Psoas muscle (tissue), 8 donors: ENCODE measurements around the gene ZBTB8OS. TPM values are rescaled to one million over a fixed set of nuclear protein-coding genes. Genes with fewer than 3 reads are reported as not detected.

Experiments
- ATAC-seq, 4 donors: fragments of 200-7000 bp; cut with Tn5 transposase; one replicate each; pipeline ENCODE4 v1.9.1; 2020; ENCODE audit warnings: moderate library complexity in 3 of 4, mild to moderate bottlenecking in 2 of 4
- DNase-seq, 2 donors: peaks; one replicate each; pipeline ENCODE4 v3.0.0-alpha.2; 2020
- H3K27ac ChIP-seq: fragments of 200-600 bp; one replicate; pipeline ENCODE4 v1.8.0; 2022
- H3K27me3 ChIP-seq, 3 donors: fragments of 200-600 bp in 1 of 3; one replicate each; pipeline versions ENCODE4 v1.6.1 to v1.8.0; 2013 to 2022; ENCODE audit warnings: low read length in 2 of 3, mild to moderate bottlenecking in 2 of 3, moderate library complexity in 1 of 3; ENCODE audit not compliant: insufficient read depth in 3 of 3
- H3K36me3 ChIP-seq, 2 donors: fragments of 200-600 bp in 1 of 2; one replicate each; pipeline versions ENCODE4 v1.6.1 to v1.8.0; 2013 to 2022; ENCODE audit warnings: low read depth in 1 of 2, mild to moderate bottlenecking in 1 of 2, moderate library complexity in 1 of 2; ENCODE audit not compliant: insufficient read depth in 1 of 2
- H3K4me1 ChIP-seq: fragments of 200-600 bp; one replicate; pipeline ENCODE4 v1.8.0; 2022
- H3K4me3 ChIP-seq: fragments of 200-600 bp; one replicate; pipeline ENCODE4 v1.8.0; 2022; ENCODE audit warnings: mild to moderate bottlenecking
- H3K9me3 ChIP-seq: fragments of 200-600 bp; one replicate; pipeline ENCODE4 v1.8.0; 2022
- WGBS, 3 donors: extraction: QIAGEN DNeasy Blood & Tissue Kit; methylation state at CpG; one replicate each; pipeline versions ENCODE4 v1.1.6 to v1.1.7; 2013; 5-methylcytosine and 5-hydroxymethylcytosine counted together
- intact Hi-C, 2 donors: fragments of 100-400 bp; cut with DNase I; formaldehyde crosslinking; loops; one replicate each; pipeline versions ENCODE4 v1.11.0 to v1.14.2; 2022
- polyA plus RNA-seq, 3 donors: library from polyadenylated mRNA; stranded (reverse); fragments of 200-250 nt; gene quantifications; one replicate each; pipeline ENCODE4 v1.2.3, GENCODE V29; 2013
- total RNA-seq, 4 donors: library from RNA; stranded (reverse); fragmentation: NEBNext Ultra II Directional in 2 of 4; extraction: Animal tissue kit (Norgen Biotek cat#: 25700) in 2 of 4; gene quantifications; one replicate each; pipeline versions ENCODE4 v1.2.1 to v1.2.4, GENCODE V29; 2021 to 2023
- TF ChIP-seq, protein P1 (sequence below): fragments of 200-600 bp; IDR thresholded peaks from one replicate; pipeline ENCODE4 v1.8.0; 2022; ENCODE audit warnings: antibody characterized with exemption
- donor health status: healthy with polysubstance abuse.
- donor health status: DM: no; HTN: no; CAD: no; lungs with moderate emphysema.
- donor health status: Bipolar disorder and iron deficiency.
- donor health status: healthy.
- donor health status: DM: yes; HTN: yes; CAD: no.
- donor health status: DM: no; HTN: no; CAD: no.
- donor health status: DM: no; HTN: no; CAD: no.
- donor health status: DM: yes; HTN: yes; CAD: no.

ZBTB8OS gene
- total and polyA plus RNA-seq, 7 donors: 25.3 to 76.4 (median 38.5) TPM

DNA sequence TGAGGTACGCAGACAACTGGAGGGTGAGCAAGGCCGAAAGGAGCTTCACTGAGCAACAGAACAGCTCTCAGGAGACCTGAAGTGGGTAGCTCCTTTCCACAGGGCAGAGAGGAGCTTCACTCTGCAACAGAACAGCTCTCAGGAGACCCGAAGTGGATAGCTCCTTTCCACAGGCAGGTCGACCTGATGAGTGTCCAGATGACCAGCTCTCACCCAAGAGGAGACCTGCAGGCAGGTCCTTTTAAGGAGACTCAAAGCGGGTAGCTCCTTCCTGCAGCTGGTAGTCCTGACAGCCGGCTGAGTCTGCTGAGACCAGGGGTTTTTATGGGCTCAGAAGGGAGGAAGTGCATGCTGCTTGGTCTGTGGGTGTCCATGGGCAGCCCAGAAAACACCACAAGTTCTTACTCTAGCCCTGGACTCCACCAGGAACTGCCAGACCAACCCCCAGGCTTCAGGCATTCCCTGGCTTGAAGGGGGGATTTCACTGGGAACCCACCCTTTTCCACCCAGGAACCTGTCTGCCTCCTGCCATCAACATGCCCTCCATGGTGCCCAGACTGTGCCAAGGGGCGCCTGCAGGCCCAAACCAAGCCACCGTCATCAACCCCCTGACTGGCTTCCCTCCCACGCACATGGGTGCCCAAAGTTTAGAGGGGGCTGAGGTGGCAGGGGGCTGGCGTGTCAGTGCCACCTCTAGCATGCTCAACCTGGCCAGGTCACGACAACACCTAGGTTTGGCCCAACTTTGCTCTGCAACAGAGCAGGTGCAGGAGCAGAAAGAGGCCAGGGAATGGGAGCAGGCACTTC, 43.6 kb downstream of the ZBTB8OS start:
- no peak overlapping the region for H3K4me3 ChIP-seq
- intact Hi-C loops: no loop called here
- H3K27ac ChIP-seq: no peak overlapping the region
- peaks cover 3% of the 10 kb centered on the region for H3K4me1 ChIP-seq
- no peaks in the 10 kb centered on the region for H3K27me3 ChIP-seq
- H3K9me3 ChIP-seq: no peaks in the 10 kb centered on the region
- WGBS, 3 donors: 91 to 94% (median 91%) methylated on average over 11 of the region's 11 CpGs
- DNase-seq (no peak), ATAC-seq (no peak)
- TF ChIP-seq, protein P1, sequence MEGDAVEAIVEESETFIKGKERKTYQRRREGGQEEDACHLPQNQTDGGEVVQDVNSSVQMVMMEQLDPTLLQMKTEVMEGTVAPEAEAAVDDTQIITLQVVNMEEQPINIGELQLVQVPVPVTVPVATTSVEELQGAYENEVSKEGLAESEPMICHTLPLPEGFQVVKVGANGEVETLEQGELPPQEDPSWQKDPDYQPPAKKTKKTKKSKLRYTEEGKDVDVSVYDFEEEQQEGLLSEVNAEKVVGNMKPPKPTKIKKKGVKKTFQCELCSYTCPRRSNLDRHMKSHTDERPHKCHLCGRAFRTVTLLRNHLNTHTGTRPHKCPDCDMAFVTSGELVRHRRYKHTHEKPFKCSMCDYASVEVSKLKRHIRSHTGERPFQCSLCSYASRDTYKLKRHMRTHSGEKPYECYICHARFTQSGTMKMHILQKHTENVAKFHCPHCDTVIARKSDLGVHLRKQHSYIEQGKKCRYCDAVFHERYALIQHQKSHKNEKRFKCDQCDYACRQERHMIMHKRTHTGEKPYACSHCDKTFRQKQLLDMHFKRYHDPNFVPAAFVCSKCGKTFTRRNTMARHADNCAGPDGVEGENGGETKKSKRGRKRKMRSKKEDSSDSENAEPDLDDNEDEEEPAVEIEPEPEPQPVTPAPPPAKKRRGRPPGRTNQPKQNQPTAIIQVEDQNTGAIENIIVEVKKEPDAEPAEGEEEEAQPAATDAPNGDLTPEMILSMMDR: no peak
- peaks cover 0 to 20% of the 10 kb centered on the region in 2 donors for H3K36me3 ChIP-seq

DNA sequence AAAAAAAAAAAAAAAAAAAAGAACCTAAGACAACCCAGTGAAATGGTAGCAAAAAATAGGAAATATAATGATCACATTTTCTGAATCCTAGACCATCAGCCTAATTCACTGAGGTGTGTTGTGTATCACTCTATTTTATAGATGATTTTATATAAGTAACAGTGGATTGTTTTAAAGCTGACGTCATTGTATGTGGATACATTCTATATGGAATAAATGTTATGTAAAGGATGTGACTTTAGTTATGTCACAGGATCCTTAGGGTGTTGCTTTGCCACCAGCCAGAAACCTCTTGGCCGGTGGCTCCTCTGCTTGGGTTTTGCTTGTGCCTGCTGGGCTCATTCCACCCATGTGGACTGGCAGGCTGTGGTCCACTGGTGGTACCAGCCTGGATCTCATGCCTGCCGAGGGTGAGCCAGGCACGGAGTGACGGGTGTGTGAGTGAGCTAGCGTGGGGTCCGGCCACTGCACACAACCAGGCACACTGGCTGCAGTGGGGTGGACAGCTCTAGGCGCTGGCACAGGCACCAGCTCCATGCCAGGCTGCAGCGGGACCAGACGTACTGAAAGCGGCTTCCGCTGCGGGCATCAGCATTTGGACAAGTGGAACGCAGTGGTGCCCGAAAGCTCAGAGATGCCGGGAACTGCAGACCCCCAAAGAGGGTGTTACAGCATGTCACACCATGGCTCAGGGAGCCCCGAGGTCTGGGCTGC, 44.5 kb downstream of the ZBTB8OS start:
- Histone ChIP-seq H3K27me3 (no peaks in the 10 kb centered on the region), H3K4me1 (no peaks in the 10 kb centered on the region), H3K27ac (no peak overlapping the region), H3K36me3 (peaks cover 0 to 29% of the 10 kb centered on the region in 2 donors), H3K9me3 (no peaks in the 10 kb centered on the region), H3K4me3 (no peak overlapping the region)
- TF ChIP-seq, protein P1: no peak
- DNase-seq: no peak
- ATAC-seq: no peak
- intact Hi-C loops: no loop called here
- WGBS, 3 donors: 92 to 95% (median 94%) methylated on average over 16 to 17 of the region's 17 CpGs

DNA sequence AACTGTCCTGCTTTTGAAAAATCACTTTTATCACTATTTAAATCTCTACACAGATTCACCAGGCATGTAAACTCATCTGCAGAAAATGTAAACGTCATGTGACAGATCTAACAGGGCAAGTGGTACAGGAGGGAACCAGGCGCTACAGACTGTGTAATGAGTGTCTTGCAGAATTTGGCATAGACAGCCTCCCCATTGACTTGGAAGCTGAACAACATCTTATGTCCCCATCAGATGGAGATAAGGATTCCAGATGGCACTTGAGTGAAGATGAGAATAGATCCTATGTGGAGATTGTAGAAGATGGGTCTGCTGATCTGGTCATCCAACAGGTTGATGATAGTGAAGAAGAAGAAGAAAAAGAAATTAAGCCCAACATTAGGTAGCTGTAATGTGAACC, 50.3 kb downstream of the ZBTB8OS start:
- H3K36me3 ChIP-seq: peaks cover 7 to 66% of the 10 kb centered on the region in 2 donors
- TF ChIP-seq, protein P1: no peak
- H3K4me1 ChIP-seq: no peaks in the 10 kb centered on the region
- H3K4me3 ChIP-seq: no peak overlapping the region
- H3K9me3 ChIP-seq: no peaks in the 10 kb centered on the region
- WGBS, 3 donors: 87 to 96% (median 90%) methylated on average over 2 of the region's 2 CpGs
- no peaks in the 10 kb centered on the region for H3K27me3 ChIP-seq
- no peak for DNase-seq
- no peak overlapping the region for H3K27ac ChIP-seq
- ATAC-seq: no peak
- intact Hi-C loops: no loop called here

DNA sequence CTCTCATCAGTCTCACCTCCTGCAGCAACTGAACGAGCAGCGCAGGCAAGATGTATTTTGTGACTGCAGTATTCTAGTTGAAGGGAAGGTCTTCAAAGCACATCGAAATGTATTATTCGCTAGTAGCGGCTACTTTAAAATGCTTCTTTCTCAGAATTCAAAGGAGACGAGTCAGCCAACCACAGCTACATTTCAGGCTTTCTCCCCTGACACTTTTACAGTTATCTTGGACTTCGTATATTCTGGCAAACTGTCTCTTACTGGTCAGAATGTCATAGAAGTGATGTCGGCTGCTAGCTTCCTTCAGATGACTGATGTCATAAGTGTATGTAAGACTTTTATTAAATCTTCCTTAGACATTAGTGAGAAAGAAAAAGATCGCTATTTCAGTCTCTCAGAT, 57.4 kb downstream of the ZBTB8OS start:
- H3K36me3 ChIP-seq: peaks cover 4 to 54% of the 10 kb centered on the region in 2 donors

More for the DNA sequence above, 57.4 kb downstream of the ZBTB8OS start:
- 96 to 97% (median 96%) methylated on average over 9 of the region's 9 CpGs for WGBS, 3 donors
- Histone ChIP-seq H3K4me1 (no peaks in the 10 kb centered on the region), H3K27ac (no peak overlapping the region), H3K4me3 (no peak overlapping the region), H3K9me3 (no peaks in the 10 kb centered on the region), H3K27me3 (no peaks in the 10 kb centered on the region)
- DNase-seq (no peak), ATAC-seq (no peak)
- TF ChIP-seq, protein P1: no peak
- intact Hi-C loops: no loop called here
